Parathyroid adenoma (tissue), 2 donors: Measurements from ENCODE around the gene CAMTA1.

Experiments used
- H2AFZ ChIP-seq: fragments of 300-600 bp; sonication (generic); one replicate; pipeline ENCODE4 v1.7.0; 2017; ENCODE audit warnings: antibody characterized with exemption, mild to moderate bottlenecking
- H3K27ac ChIP-seq: fragments of 300-600 bp; sonication (generic); one replicate; pipeline ENCODE4 v1.7.0; 2017
- H3K27me3 ChIP-seq: fragments of 300-600 bp; sonication (generic); one replicate; pipeline ENCODE4 v1.7.0; 2017; ENCODE audit warnings: low read length; ENCODE audit not compliant: control insufficient read depth, insufficient read depth
- H3K36me3 ChIP-seq: fragments of 300-600 bp; sonication (generic); one replicate; pipeline ENCODE4 v1.7.0; 2017; ENCODE audit warnings: low read length; ENCODE audit not compliant: control insufficient read depth, insufficient read depth
- H3K4me1 ChIP-seq: fragments of 300-600 bp; sonication (generic); one replicate; pipeline ENCODE4 v1.7.0; 2017; ENCODE audit warnings: control low read depth
- H3K4me2 ChIP-seq: fragments of 300-600 bp; sonication (generic); one replicate; pipeline ENCODE4 v1.7.0; 2017; ENCODE audit warnings: low read length
- H3K4me3 ChIP-seq: fragments of 300-600 bp; sonication (generic); one replicate; pipeline ENCODE4 v1.7.0; 2017; ENCODE audit warnings: low read depth, low read length
- H3K79me2 ChIP-seq: fragments of 300-600 bp; sonication (generic); one replicate; pipeline ENCODE4 v1.7.0; 2017; ENCODE audit warnings: control low read depth
- H3K9ac ChIP-seq: fragments of 300-600 bp; sonication (generic); one replicate; pipeline ENCODE4 v1.7.0; 2017; ENCODE audit warnings: mild to moderate bottlenecking
- H3K9me3 ChIP-seq: fragments of 300-600 bp; sonication (generic); one replicate; pipeline ENCODE4 v1.7.0; 2017; ENCODE audit warnings: low read length; ENCODE audit not compliant: control insufficient read depth
- CTCF ChIP-seq: fragments of 300-600 bp; sonication (generic); IDR thresholded peaks from one replicate; pipeline ENCODE4 v1.7.0; 2017; ENCODE audit warnings: antibody characterized with exemption, mild to moderate bottlenecking
- donor health status: primary hyperparathyroidism.

Gene CAMTA1

GRCh38 chr1:7630378-7630777 is 845.1 kb downstream of the CAMTA1 start:
- Histone ChIP-seq H3K4me3 (no peak overlapping the region), H2AFZ (no peak overlapping the region), H3K36me3 (no peaks in the 10 kb centered on the region), H3K4me2 (no peak overlapping the region), H3K27me3 (no peaks in the 10 kb centered on the region), H3K9me3 (no peaks in the 10 kb centered on the region), H3K27ac (no peak overlapping the region), H3K79me2 (no peaks in the 10 kb centered on the region), H3K4me1 (no peaks in the 10 kb centered on the region), H3K9ac (no peak overlapping the region)
- no peak for TF ChIP-seq CTCF

DNA sequence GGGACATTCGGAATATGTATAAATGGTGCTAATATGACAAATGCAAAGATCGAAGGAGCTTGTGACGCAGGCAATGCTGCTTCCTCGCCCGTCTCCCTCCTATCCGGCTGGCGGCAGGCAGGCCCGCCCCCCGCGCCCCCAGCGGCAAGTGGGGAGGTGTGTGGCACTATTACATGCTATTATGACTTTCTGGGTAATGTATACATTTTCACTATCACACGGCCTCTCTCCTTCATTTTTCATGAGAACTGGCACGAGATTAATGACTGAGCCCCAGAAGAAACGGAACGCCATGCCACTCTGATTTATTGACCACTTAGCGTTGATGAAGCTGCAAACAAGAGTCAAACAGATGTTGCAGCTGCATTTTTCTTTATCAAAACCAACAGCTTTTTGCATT is 846.9 kb downstream of the CAMTA1 start:
- TF ChIP-seq CTCF, result no peak
- Histone ChIP-seq H2AFZ (no peak overlapping the region), H3K79me2 (no peaks in the 10 kb centered on the region), H3K27ac (no peak overlapping the region), H3K27me3 (no peaks in the 10 kb centered on the region), H3K4me2 (no peak overlapping the region), H3K36me3 (no peaks in the 10 kb centered on the region), H3K4me1 (no peaks in the 10 kb centered on the region), H3K9ac (no peak overlapping the region), H3K4me3 (no peak overlapping the region), H3K9me3 (no peaks in the 10 kb centered on the region)

GRCh38 chr1:7632681-7633080 is 847.4 kb downstream of the CAMTA1 start:
- no peak for TF ChIP-seq CTCF
- Histone ChIP-seq H3K27me3 (no peaks in the 10 kb centered on the region), H3K4me3 (no peak overlapping the region), H3K36me3 (no peaks in the 10 kb centered on the region), H3K9me3 (no peaks in the 10 kb centered on the region), H3K4me2 (no peak overlapping the region), H3K27ac (no peak overlapping the region), H3K79me2 (no peaks in the 10 kb centered on the region), H2AFZ (no peak overlapping the region), H3K4me1 (no peaks in the 10 kb centered on the region), H3K9ac (no peak overlapping the region)

- H3K36me3 ChIP-seq, result no peaks in the 10 kb centered on the region
- no peak overlapping the region for H3K4me2 ChIP-seq
- H3K79me2 ChIP-seq, result no peaks in the 10 kb centered on the region
- no peak for TF ChIP-seq CTCF
- H2AFZ ChIP-seq, result no peak overlapping the region
- no peaks in the 10 kb centered on the region for H3K4me1 ChIP-seq
- H3K27me3 ChIP-seq, result no peaks in the 10 kb centered on the region
- H3K9me3 ChIP-seq, result no peaks in the 10 kb centered on the region
- H3K4me3 ChIP-seq, result no peak overlapping the region
- no peak overlapping the region for H3K9ac ChIP-seq
- H3K27ac ChIP-seq, result no peak overlapping the region
Measured at GRCh38 chr1:7633506-7634245, 848.4 kb downstream of the CAMTA1 start.
